ENCODE measurements around the gene UGT1A4.

GRCh38 chr2:233772153-233772552, 53.6 kb downstream of the UGT1A4 start:
- no peak for TF ChIP-seq CTCF (conservative IDR thresholded peaks at IDR 0.05)
- TF ChIP-seq EZH2 (IDR thresholded peaks at IDR 0.05; ENCODE audit: low read depth) = no peak
